Esophagus muscularis mucosa (tissue), 4 donors: ENCODE data around the gene ABCA9. TPM values are rescaled to one million over a fixed set of nuclear protein-coding genes. Genes with fewer than 3 reads are reported as not detected.

Experiments used
- DNase-seq: peaks from one replicate; pipeline ENCODE4 v3.0.0-alpha.2; 2017; ENCODE audit errors: extremely low spot score
- H3K27ac ChIP-seq, 4 donors: fragments of 200-600 bp; sonication (generic); replicated peaks in 1 of 4; 1 replicate in 3 of 4; 2 replicates in 1 of 4; pipeline ENCODE4 v1.5.1; 2016 to 2019; ENCODE audit warnings: mild to moderate bottlenecking in 1 of 4
- H3K27me3 ChIP-seq, 4 donors: fragments of 200-600 bp; sonication (generic); one replicate each; pipeline versions ENCODE4 v1.5.1 to v1.6.0; 2016 to 2019
- H3K36me3 ChIP-seq, 4 donors: fragments of 200-600 bp; sonication (generic); one replicate each; pipeline ENCODE4 v1.5.1; 2016 to 2019
- H3K4me1 ChIP-seq, 4 donors: fragments of 200-600 bp; sonication (generic); one replicate each; pipeline ENCODE4 v1.5.1; 2016 to 2019
- H3K4me3 ChIP-seq, 4 donors: fragments of 200-600 bp; sonication (generic); 1 replicate in 2 of 4; 2 replicates in 2 of 4; pipeline ENCODE4 v1.5.1; 2016 to 2019; ENCODE audit warnings: mild to moderate bottlenecking in 4 of 4, moderate library complexity in 1 of 4
- H3K9me3 ChIP-seq, 4 donors: fragments of 200-600 bp; sonication (generic); 1 replicate in 3 of 4; 2 replicates in 1 of 4; pipeline ENCODE4 v1.5.1; 2016 to 2019
- EP300 ChIP-seq: sonication (generic); formaldehyde crosslinking; IDR thresholded peaks from one replicate; pipeline ENCODE4 v1.6.1; 2017; ENCODE audit warnings: antibody characterized with exemption
- POLR2A ChIP-seq: fragments of 450-650 bp; IDR thresholded peaks from one replicate; pipeline ENCODE4 v1.6.1; 2017; ENCODE audit warnings: antibody characterized with exemption, moderate library complexity, mild to moderate bottlenecking, low read depth
- POLR2AphosphoS5 ChIP-seq, 2 donors: sonication (generic); formaldehyde crosslinking; IDR thresholded peaks; one replicate each; pipeline ENCODE4 v1.6.1; 2017; ENCODE audit warnings: antibody characterized with exemption in 2 of 2
- WGBS: methylation state at CpG from one replicate; pipeline ENCODE4 v1.1.5; 2018; 5-methylcytosine and 5-hydroxymethylcytosine counted together
- intact Hi-C: fragments of 100-400 bp; cut with DNase I; formaldehyde crosslinking; loops from one replicate; pipeline ENCODE4 v1.15.1; 2023
- total RNA-seq, 4 donors: library from RNA; depleted of rRNA; stranded (reverse); fragments of >200 nt; gene quantifications; one replicate each; pipeline versions ENCODE4 v1.1.0 to v1.2.1, GENCODE V29; 2016
- TF ChIP-seq, protein P1 (sequence below), 3 experiments: fragments of 200-600 bp in 2 of 3; fragments of 450-650 bp in 1 of 3; sonication (generic) in 2 of 3; IDR thresholded peaks; one replicate each; pipeline ENCODE4 v1.5.1; 2017 to 2019; ENCODE audit warnings: antibody characterized with exemption in 3 of 3, mild to moderate bottlenecking in 2 of 3, moderate library complexity in 1 of 3

ABCA9 gene
- total RNA-seq, 4 donors from 2014 or later, result 19.8 to 56.1 (median 26.0) TPM

DNA sequence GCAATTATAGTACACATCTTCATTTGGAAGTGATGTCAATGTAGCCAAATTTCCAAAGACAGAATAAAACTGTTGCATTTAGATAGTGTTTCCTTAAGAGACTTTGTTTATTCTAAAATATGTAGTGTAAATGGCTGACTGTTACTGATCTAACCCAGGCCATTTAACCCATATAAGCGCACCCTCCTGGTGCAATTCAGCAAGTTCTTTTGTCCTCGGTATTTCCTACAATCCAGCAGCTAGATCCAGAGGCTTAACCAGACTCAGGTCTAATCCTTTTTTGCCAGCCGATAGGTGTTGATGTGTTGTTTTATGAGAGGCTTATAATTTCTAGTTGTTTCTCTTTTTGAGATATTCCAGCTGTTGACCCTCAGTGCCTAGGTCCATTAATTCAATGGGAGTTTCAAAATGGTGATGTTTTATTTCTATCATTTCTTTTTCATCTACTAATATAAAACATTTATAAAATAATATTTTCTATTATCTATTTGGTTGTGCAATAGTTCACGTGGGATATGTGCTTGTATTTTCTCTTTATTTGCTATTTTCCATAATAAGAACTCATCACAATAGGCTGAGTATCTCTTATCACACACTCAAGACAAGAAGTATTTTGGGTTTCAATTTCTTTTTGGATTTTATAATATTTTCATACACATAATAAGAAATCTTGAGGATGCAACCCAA is 14.5 kb downstream of the ABCA9 start:
- intact Hi-C loops, result no loop called here
- TF ChIP-seq POLR2A (no peak), POLR2AphosphoS5 (IDR thresholded peaks at IDR 0.05) (no peak)
- no peak overlapping the region for H3K4me3 ChIP-seq
- H3K36me3 ChIP-seq, result peaks cover 0 to 17% (median 10%) of the 10 kb centered on the region in 4 donors
- no peaks in the 10 kb centered on the region for H3K27me3 ChIP-seq
- H3K27ac ChIP-seq, result no peak overlapping the region
- H3K9me3 ChIP-seq, result no peaks in the 10 kb centered on the region
- DNase-seq, result no peak
- 82% methylated on average over 4 of the region's 4 CpGs for WGBS
- peaks cover 0 to 10% (median 5%) of the 10 kb centered on the region in 4 donors for H3K4me1 ChIP-seq

DNA sequence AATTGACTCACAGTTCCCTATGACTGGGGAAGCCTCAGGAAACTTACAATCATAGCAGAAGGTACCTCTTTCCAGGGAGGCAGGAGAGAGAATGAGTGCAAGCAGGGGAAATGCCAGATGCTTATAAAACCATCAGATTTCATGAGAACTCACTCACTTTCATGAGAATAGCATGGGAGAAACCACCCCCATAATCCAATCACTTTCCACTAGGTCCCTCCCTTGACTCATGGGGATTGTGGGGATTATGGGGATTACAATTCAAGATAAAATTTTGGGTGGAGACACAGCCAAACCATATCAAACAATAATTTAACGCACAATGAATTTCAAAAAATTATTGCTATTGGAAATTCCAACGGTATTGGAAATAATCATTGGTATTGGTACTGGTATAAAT is 15.1 kb downstream of the ABCA9 start:
- no peaks in the 10 kb centered on the region for H3K27me3 ChIP-seq
- DNase-seq, result no peak
- H3K4me1 ChIP-seq, result peaks cover 0 to 10% (median 5%) of the 10 kb centered on the region in 4 donors
- no peaks in the 10 kb centered on the region for H3K9me3 ChIP-seq
- H3K36me3 ChIP-seq, result peaks cover 0 to 17% (median 10%) of the 10 kb centered on the region in 4 donors
- 88% methylated on average over 2 of the region's 2 CpGs for WGBS
- H3K4me3 ChIP-seq, result no peak overlapping the region
- intact Hi-C loops, result no loop called here
- no peak overlapping the region for H3K27ac ChIP-seq
- TF ChIP-seq, protein P1, sequence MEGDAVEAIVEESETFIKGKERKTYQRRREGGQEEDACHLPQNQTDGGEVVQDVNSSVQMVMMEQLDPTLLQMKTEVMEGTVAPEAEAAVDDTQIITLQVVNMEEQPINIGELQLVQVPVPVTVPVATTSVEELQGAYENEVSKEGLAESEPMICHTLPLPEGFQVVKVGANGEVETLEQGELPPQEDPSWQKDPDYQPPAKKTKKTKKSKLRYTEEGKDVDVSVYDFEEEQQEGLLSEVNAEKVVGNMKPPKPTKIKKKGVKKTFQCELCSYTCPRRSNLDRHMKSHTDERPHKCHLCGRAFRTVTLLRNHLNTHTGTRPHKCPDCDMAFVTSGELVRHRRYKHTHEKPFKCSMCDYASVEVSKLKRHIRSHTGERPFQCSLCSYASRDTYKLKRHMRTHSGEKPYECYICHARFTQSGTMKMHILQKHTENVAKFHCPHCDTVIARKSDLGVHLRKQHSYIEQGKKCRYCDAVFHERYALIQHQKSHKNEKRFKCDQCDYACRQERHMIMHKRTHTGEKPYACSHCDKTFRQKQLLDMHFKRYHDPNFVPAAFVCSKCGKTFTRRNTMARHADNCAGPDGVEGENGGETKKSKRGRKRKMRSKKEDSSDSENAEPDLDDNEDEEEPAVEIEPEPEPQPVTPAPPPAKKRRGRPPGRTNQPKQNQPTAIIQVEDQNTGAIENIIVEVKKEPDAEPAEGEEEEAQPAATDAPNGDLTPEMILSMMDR (IDR thresholded peaks at IDR 0.05), result no peak
- TF ChIP-seq POLR2AphosphoS5 (IDR thresholded peaks at IDR 0.05) (no peak), POLR2A (no peak), EP300 (no peak)

DNA sequence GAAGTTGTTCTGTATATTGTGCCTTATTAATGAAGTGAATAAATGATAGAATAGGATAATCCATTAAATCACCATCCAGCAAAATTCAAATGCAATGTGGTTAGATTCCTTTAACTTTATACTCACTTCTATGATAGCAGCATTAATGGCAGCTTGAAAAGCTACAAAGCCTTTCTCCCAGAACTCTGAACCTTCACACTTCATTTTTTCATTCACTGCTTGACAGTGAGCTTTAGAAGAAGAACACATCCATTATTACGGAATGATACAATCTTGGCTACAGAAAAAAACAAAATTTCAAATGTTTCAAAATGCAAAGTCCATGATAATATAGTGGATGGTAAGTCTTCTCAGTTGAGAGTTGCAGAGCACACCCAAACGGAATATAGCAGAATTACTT is 16.4 kb downstream of the ABCA9 start:
- Histone ChIP-seq H3K27me3 (no peaks in the 10 kb centered on the region), H3K36me3 (peaks cover 0 to 17% (median 10%) of the 10 kb centered on the region in 4 donors), H3K4me1 (peaks cover 0 to 10% (median 5%) of the 10 kb centered on the region in 4 donors), H3K4me3 (no peak overlapping the region), H3K27ac (no peak overlapping the region), H3K9me3 (no peaks in the 10 kb centered on the region)
- no peak for DNase-seq
- TF ChIP-seq POLR2AphosphoS5 (IDR thresholded peaks at IDR 0.05), result no peak
- no peak for TF ChIP-seq EP300
- no peak for TF ChIP-seq POLR2A
- TF ChIP-seq, protein P1 (IDR thresholded peaks at IDR 0.05), result no peak
- whole genome bisulfite sequencing, result 79% methylated on average over 2 of the region's 2 CpGs
- intact Hi-C loops, result no loop called here

DNA sequence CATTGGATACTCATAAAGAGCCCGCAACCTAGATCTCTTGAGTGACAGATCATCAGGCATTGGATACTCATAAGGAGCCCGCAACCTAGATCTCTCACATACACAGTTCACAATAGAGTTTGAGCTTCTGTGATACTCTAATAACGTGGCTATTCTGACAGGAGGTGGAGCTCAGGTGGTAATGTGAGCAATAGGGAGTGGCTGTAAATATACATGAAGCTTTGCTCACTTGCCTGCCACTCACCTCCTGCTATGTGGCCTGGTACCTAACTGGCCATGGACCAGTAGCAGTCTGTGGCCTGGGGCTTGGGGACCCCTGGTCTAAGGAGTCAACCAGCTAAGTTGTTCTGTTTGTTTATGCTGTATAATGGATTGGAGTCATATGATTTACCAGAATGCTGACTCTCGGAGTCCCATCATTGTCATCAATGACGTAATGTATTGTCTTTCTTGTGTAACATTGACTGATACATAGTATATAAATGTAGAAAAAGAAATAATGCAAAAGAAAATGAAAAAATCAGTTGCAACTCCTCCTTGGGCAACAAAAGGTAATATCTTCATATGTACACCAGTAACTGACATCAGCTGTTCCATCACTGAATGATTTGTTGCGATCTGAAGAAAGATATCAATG is 17.5 kb downstream of the ABCA9 start:
- H3K27ac ChIP-seq, result no peak overlapping the region
- WGBS, result 88% methylated on average over 6 of the region's 6 CpGs
- peaks cover 0 to 17% (median 10%) of the 10 kb centered on the region in 4 donors for H3K36me3 ChIP-seq
- H3K9me3 ChIP-seq, result no peaks in the 10 kb centered on the region
- peaks cover 0 to 9% (median 4%) of the 10 kb centered on the region in 4 donors for H3K4me1 ChIP-seq
- no peak overlapping the region for H3K4me3 ChIP-seq
- DNase-seq, result no peak
- H3K27me3 ChIP-seq, result no peaks in the 10 kb centered on the region
- no peak for TF ChIP-seq POLR2AphosphoS5 (IDR thresholded peaks at IDR 0.05)
- intact Hi-C loops, result no loop called here

DNA sequence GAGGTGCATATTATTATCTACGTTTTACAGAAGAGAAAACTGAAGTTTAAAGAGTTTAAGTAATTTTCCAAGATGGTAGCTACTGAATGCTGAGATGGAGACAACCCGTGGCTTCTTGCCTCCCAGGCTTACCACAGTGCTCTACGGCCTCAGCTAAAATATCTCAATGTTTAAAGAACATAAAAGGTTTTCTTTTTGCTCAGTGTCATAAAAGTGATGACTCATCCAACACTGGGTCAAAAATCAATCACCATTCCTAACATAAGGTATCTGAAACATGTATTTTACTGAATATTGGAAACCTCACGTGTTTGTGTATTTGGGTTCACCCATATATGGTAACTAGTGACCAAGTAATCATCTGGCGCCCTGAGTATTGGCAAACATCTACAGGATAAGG is 18.4 kb downstream of the ABCA9 start:
- WGBS, result 81% methylated on average over 5 of the region's 5 CpGs
- Histone ChIP-seq H3K9me3 (peaks cover 0 to 2% (median 0%) of the 10 kb centered on the region in 4 donors), H3K4me3 (no peak overlapping the region), H3K27me3 (no peaks in the 10 kb centered on the region), H3K4me1 (peaks cover 0 to 4% (median 2%) of the 10 kb centered on the region in 4 donors), H3K36me3 (peaks cover 0 to 17% (median 10%) of the 10 kb centered on the region in 4 donors), H3K27ac (no peak overlapping the region)
- DNase-seq, result no peak
- intact Hi-C loops, result no loop called here
- TF ChIP-seq EP300, result no peak

DNA sequence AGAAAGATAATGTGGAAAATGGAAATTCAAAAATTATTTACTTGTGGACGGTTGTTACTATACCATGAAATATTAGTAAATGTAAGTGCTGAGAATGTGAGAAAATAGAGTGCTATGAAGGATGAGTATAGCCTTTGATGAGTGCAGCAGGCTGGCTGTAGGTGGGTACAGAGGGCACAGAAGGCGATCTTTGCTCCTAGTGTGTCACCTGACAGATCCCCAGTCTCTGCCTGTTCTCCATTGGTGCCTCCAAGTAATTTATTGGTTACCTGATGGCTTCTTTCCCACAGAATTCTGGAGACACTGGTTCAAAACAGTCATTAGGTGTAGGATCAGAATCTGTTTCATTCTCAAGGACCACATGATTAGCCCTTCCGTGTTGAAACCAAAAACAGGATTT is 28.9 kb downstream of the ABCA9 start:
- intact Hi-C loops, result no loop called here
- no peak for DNase-seq
- Histone ChIP-seq H3K4me1 (no peaks in the 10 kb centered on the region), H3K27ac (no peak overlapping the region), H3K27me3 (no peaks in the 10 kb centered on the region), H3K4me3 (no peak overlapping the region), H3K36me3 (peaks cover 0 to 21% (median 5%) of the 10 kb centered on the region in 4 donors), H3K9me3 (peaks cover 0 to 4% (median 0%) of the 10 kb centered on the region in 4 donors)
- TF ChIP-seq POLR2A (no peak), POLR2AphosphoS5 (IDR thresholded peaks at IDR 0.05) (no peak), EP300 (no peak)
- TF ChIP-seq, protein P1 (IDR thresholded peaks at IDR 0.05), result no peak
- WGBS, result 85% methylated on average over 3 of the region's 3 CpGs
